GM12801 (cell line): ENCODE measurements around the gene PDK1.

Experiments
- TF ChIP-seq, protein P1 (sequence below): IDR thresholded peaks from one replicate; pipeline ENCODE4 v1.5.1; 2011; ENCODE audit warnings: control low read depth; ENCODE audit not compliant: insufficient read length; ENCODE audit errors: extremely low read depth

The PDK1 gene

DNA sequence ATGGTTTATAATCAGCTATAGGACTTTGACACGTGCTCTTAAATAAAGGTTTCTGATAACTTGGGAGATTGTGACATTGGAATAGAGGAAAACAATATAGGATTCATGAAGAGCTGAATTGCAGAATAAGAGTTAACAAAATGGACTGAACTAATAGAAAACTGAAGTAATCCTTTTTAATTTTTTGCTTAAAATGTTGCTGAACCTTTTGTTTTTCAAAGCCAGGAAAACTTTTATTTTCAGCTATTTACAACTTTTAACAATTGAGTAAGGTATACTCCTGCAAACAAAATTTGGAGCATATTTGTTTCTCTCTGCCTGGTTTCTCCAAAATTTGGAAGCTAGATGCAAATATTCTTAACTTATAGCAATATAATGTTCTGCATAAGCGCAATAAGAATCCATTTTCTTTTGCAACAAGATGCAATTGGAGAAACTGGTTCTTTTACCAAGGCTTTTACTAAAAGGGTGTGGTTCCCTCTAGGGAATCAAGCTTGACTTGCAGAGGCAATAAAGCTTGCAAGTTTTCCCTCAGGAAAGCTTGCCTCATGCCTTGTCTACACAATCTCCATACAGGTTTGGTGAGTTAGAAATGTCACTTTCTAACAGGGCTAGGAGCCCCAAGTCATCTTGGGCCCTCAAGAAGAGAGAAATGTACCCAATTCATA is 10.3 kb upstream of the PDK1 start:
- TF ChIP-seq, protein P1, sequence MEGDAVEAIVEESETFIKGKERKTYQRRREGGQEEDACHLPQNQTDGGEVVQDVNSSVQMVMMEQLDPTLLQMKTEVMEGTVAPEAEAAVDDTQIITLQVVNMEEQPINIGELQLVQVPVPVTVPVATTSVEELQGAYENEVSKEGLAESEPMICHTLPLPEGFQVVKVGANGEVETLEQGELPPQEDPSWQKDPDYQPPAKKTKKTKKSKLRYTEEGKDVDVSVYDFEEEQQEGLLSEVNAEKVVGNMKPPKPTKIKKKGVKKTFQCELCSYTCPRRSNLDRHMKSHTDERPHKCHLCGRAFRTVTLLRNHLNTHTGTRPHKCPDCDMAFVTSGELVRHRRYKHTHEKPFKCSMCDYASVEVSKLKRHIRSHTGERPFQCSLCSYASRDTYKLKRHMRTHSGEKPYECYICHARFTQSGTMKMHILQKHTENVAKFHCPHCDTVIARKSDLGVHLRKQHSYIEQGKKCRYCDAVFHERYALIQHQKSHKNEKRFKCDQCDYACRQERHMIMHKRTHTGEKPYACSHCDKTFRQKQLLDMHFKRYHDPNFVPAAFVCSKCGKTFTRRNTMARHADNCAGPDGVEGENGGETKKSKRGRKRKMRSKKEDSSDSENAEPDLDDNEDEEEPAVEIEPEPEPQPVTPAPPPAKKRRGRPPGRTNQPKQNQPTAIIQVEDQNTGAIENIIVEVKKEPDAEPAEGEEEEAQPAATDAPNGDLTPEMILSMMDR, result no peak

DNA sequence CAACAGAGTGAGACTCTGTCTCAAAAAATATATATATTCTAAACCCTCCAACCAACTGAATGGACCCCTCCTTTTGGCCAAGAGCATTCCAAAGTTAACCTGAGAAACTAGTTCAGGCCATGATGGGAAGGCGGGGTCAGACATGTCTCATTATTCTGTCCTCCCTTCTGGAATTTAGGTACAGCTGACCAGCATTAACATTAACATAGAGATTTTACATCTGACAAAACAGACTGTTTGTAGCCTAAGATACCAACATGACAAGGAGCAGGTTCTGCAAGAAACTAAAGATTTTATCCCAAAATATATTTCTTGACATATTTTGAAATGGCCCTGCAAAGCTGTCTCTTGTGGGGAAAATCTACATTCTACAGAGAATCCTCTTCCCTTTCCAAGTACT is 6.8 kb upstream of the PDK1 start:
- TF ChIP-seq, protein P1, result no peak

DNA sequence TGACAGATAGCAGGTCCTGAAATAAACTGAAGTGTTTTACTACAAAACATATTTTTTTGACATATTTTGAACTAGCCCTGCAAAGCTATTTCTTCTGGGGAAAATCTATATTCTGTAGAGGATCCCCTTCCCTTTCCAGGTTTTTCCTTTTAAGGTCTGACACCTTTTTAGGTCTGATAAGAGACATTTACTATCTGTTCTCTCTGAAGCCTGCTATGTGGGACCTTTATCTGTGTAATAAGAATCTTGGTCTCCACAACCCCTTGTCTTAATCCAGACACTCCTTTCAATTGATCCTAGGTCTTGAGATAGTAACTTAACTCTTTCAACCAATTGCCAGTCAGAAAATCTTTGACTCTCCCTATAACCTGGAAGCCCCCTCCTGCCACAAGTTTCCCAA is 5.5 kb upstream of the PDK1 start:
- TF ChIP-seq, protein P1, result no peak

DNA sequence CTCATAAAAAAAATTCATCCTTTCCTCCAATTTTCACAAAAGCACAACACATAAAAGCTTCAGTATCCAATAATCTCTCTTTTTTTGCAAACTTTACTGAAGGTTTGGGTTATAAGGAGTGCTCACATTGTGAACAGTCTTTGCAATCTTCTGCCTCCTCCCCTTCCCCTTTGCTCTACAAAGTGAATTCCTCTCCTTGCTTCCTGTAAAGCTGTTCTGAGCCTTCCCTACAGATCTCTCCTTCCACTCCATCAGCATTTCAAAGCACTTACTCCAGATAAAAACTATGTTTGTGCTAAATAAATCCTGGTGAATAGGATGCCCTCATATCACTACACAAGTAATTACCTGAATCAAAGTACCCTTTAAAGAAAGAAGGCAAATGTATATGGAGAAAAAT is 4.6 kb upstream of the PDK1 start:
- TF ChIP-seq, protein P1, result no peak

DNA sequence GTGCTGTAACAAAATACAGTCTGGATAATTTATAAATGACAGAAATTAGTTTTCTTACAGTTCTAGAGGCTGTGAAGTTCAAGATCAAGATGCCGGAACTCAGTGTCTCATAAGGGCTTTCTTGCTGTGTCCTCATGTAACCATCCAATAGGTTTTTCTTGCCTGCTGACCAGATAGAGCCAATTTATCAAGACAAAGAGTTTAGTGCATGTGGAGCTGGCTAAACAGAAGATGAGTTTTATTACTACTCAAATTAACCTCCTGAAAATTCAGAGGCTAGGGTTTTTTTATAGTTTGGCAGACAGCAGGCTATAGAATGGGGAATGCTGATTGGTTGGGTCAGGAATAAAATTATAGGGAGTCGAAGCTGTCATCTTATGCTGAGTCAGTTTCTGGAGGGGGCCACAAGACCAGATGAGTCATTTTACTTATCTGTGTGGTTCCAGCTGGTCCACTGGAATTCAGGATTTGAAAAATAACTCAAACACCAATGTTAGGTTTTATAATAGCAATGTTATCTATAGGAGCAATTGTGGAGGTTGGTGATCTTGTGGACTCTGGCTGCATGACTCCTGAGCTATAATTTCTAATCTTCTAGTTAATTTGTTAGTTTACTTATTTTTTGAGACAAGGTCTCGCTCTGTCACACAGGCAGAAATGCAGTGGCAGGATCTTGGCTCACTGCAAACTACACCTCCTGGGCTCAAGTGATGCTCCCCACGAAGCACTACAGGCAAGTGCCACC is 3.2 kb upstream of the PDK1 start:
- TF ChIP-seq, protein P1, result no peak

DNA sequence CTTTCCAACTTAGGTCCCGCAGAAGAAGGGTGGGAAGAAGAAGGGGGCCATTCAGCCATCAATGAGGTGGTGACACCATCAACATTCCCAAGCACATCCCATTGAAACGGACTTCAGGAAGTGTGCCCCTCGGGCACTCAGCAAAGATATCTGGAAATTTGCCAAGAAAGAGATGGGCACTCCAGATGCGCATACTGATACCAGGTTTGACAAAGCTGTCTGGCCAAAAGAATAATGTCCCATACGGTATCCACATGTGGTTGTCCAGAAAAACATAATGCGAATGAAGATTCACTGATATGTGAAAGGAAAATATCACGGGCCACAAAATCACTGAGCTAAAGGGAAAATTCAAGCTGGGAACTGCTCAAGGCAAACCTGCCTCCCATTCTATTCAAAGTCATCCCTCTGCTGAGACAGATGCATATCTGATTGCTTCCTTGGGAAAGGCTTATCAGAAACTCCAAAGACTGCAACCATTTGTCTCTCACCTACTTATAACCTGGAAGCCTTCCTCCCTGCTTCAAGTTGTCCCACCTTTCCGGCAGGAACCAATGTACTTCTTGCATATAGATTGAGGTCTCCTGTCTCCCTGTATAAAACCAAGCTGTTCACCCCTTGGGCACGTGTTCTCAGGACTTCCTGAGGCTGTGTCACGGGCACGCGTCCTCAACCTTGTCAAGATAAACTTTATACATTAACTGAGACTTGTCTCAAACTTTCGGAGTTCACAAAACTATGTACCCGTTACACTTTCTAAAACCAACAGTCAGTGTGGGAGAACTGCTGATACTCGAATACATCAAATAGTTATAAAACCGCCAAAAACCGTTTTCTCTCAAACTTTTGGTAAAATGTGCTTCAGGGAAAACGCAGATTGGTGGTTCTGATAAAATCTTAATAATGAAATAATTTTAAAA is 1.3 kb upstream of the PDK1 start:
- TF ChIP-seq, protein P1, result no peak

DNA sequence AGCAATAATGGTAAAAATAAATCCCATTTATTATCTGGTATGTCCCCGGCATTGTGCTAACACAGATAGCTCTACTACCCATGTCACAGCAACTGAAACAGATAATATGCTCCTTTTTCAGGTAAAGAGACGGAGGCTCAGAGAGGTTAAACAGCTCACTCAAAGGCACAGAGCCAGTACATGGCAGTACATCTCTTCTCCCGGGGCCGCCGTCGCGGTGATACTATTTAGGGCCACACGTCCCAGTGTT is 693 bp upstream of the PDK1 start:
- TF ChIP-seq, protein P1, result no peak
